Stimulated activated CD4-positive, alpha-beta T cell treated with anti-CD3 and anti-CD28 coated beads, Interleukin-1b, Interleukin-23, amount 100 ng/mL, for 48 hours (primary cell): Measurements from ENCODE around the gene KDM5B.

ENCODE experiments used
- DNase-seq: peaks from one replicate; pipeline ENCODE4 v3.0.0-alpha.2; 2020

The KDM5B gene

GRCh38 chr1:202711949-202712635 is 96.1 kb downstream of the KDM5B start:
- DNase-seq = no peak

GRCh38 chr1:202710070-202711045 is 97.9 kb downstream of the KDM5B start, which contains the start of gene SYT2:
Gene SYT2, minus strand, starts transcription at chr1:202710454. Its CDS starts 104,682 bp downstream, at chr1:202605772.
- DNase-seq = peak; percentile 16

- DNase-seq = no peak
These were observed 98.8 kb downstream of the KDM5B start for GRCh38 chr1:202709276-202710041.

- DNase-seq = no peak
These were observed 99.6 kb downstream of the KDM5B start for GRCh38 chr1:202708456-202709275.

GRCh38 chr1:202706851-202707250 is 101.4 kb downstream of the KDM5B start:
- DNase-seq = no peak

GRCh38 chr1:202704601-202705000 is 103.6 kb downstream of the KDM5B start:
- no peak for DNase-seq

GRCh38 chr1:202703191-202703590 is 105.0 kb downstream of the KDM5B start:
- DNase-seq = no peak

- no peak for DNase-seq
These were observed 106.1 kb downstream of the KDM5B start for GRCh38 chr1:202702088-202702487.

GRCh38 chr1:202701200-202701599 is 107.0 kb downstream of the KDM5B start:
- DNase-seq = no peak

GRCh38 chr1:202700061-202700460 is 108.2 kb downstream of the KDM5B start:
- no peak for DNase-seq

- DNase-seq = no peak
These were observed 109.9 kb downstream of the KDM5B start for GRCh38 chr1:202698276-202698675.

GRCh38 chr1:202697038-202697437 is 111.2 kb downstream of the KDM5B start:
- no peak for DNase-seq

GRCh38 chr1:202694314-202694713 is 113.9 kb downstream of the KDM5B start:
- no peak for DNase-seq

GRCh38 chr1:202692959-202693555 is 115.2 kb downstream of the KDM5B start:
- peak; percentile 56 for DNase-seq

- DNase-seq = no peak
These were observed 116.4 kb downstream of the KDM5B start for GRCh38 chr1:202691816-202692215.

- no peak for DNase-seq
These were observed 118.5 kb downstream of the KDM5B start for GRCh38 chr1:202689493-202690342.

GRCh38 chr1:202689082-202689481 is 119.1 kb downstream of the KDM5B start:
- DNase-seq = no peak

- no peak for DNase-seq
These were observed 119.8 kb downstream of the KDM5B start for GRCh38 chr1:202688401-202688800.

GRCh38 chr1:202687798-202688197 is 120.4 kb downstream of the KDM5B start:
- no peak for DNase-seq

GRCh38 chr1:202687370-202687769 is 120.9 kb downstream of the KDM5B start:
- DNase-seq = no peak

- DNase-seq = no peak
These were observed 122.6 kb downstream of the KDM5B start for GRCh38 chr1:202685641-202686040.
